ENCODE measurements around the gene TIAM2. TPM values are rescaled to one million over a fixed set of nuclear protein-coding genes. Genes with fewer than 3 reads are reported as not detected.

TIAM2 gene
- total and polyA plus RNA-seq, 7 donors, result 3.4 to 20.3 (median 10.0) TPM

DNA sequence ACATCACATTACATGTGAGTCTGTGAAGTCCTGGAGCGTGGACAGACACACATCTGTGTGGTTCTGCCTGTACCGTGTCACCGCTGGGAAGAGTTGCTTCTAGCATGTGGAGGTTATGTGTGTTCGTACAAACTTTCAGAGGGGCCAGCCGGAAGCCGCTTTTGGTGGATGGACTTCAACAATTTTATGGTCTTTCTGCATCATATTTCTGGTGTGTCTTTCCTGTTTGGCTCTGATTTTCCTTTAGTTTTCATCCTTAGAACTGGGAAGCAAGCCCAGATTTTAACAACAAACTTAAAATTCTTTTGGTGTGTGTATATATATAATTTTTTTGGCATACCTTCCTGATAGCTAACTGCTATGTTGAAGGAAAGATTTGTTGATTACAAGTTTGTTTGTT, 71.2 kb downstream of the TIAM2 start:
- Histone ChIP-seq H3K9me3 (no peaks in the 10 kb centered on the region), H3K4me3 (no peak overlapping the region), H3K36me3 (ENCODE audit: insufficient read depth in 1 of 2, low read depth in 1 of 2) (no peaks in the 10 kb centered on the region), H3K27ac (no peak overlapping the region), H3K27me3 (ENCODE audit: insufficient read depth in 3 of 3, low read length in 2 of 3) (no peaks in the 10 kb centered on the region), H3K4me1 (no peaks in the 10 kb centered on the region)
- TF ChIP-seq, protein P1, sequence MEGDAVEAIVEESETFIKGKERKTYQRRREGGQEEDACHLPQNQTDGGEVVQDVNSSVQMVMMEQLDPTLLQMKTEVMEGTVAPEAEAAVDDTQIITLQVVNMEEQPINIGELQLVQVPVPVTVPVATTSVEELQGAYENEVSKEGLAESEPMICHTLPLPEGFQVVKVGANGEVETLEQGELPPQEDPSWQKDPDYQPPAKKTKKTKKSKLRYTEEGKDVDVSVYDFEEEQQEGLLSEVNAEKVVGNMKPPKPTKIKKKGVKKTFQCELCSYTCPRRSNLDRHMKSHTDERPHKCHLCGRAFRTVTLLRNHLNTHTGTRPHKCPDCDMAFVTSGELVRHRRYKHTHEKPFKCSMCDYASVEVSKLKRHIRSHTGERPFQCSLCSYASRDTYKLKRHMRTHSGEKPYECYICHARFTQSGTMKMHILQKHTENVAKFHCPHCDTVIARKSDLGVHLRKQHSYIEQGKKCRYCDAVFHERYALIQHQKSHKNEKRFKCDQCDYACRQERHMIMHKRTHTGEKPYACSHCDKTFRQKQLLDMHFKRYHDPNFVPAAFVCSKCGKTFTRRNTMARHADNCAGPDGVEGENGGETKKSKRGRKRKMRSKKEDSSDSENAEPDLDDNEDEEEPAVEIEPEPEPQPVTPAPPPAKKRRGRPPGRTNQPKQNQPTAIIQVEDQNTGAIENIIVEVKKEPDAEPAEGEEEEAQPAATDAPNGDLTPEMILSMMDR (IDR thresholded peaks at IDR 0.05), result no peak
- intact Hi-C loops (cut with DNase I), result no loop called here
- 56 to 58% (median 58%) methylated on average over 6 of the region's 6 CpGs for WGBS, 3 donors
- DNase-seq (no peak), ATAC-seq (no peak)

DNA sequence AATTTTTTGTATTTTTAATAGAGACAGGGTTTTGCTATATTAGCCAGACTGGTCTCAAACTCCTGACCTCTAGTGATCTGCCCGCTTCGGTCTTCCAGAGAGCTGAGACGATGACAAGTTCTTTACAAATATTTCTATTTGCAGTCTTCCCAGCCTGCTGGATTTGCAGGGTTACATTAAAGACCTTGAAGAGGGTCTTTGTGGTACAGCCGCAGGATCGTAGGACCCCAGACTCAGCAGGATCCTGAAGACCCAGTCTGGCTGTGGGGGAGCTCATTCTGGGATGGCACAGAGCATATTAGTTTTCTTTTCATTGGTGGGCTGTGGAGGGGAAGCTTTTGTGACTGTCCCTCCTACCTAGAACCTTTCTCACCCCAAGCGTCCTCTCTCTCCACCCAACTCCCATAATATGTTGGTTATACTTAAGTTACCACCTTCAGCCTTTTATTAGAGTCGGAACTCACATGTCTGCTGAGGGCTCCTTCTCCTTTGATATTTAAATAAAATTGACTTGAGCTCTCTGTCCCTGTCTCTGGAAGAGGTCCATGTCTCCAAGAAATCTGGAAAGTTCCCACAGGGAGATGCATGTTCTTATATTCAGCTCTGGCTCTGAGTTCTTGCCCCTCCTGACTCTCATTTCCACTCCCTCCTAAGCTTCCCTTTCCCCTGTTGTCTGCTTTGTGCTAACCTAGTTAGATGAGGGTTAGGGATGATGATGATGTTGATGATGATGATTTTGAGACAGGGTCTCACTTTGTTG, 72.0 kb downstream of the TIAM2 start:
- Histone ChIP-seq H3K27ac (no peak overlapping the region), H3K4me3 (no peak overlapping the region), H3K9me3 (no peaks in the 10 kb centered on the region), H3K27me3 (ENCODE audit: insufficient read depth in 3 of 3, low read length in 2 of 3) (no peaks in the 10 kb centered on the region), H3K36me3 (ENCODE audit: insufficient read depth in 1 of 2, low read depth in 1 of 2) (no peaks in the 10 kb centered on the region), H3K4me1 (no peaks in the 10 kb centered on the region)
- DNase-seq (no peak), ATAC-seq (no peak)
- TF ChIP-seq, protein P1 (IDR thresholded peaks at IDR 0.05), result no peak
- 83 to 91% (median 90%) methylated on average over 7 of the region's 7 CpGs for WGBS, 3 donors
- intact Hi-C loops (cut with DNase I), result no loop called here

DNA sequence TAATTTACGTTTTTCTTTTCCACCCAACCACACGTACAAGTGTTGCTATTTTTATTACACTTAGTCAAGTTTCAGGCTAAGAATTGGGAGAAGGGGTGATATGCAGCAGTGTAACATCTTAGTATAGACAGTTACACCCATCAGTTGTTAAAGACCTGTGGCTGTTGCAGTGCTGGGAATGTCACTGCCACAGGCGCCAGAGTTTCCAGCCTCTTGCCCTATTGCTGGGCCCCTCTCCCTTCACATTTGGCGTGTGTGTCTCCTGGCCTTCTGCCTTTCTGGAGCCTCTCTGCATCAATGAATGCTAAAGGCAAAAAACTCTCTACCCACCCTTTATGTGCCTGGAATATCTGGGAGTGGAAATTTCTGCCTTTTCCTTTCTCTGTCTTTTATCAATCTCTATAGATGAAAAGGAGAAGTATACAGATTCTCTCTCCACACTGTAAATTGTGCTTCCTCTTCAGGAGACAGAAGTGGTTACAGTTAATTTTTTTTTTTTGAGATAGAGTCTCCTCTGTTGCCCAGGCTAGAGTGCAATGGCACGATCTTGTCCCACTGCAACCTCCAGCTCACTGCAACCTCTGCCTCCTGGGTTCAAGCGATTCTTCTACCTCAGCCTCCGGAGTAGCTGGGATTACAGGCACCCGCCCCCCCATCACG, 73.0 kb downstream of the TIAM2 start:
- intact Hi-C loops (cut with DNase I), result no loop called here
- H3K4me3 ChIP-seq, result no peak overlapping the region
- TF ChIP-seq, protein P1 (IDR thresholded peaks at IDR 0.05), result no peak
- H3K36me3 ChIP-seq (ENCODE audit: insufficient read depth in 1 of 2, low read depth in 1 of 2), result no peaks in the 10 kb centered on the region
- no peak overlapping the region for H3K27ac ChIP-seq
- no peaks in the 10 kb centered on the region for H3K9me3 ChIP-seq
- no peaks in the 10 kb centered on the region for H3K27me3 ChIP-seq (ENCODE audit: insufficient read depth in 3 of 3, low read length in 2 of 3)
- ATAC-seq, result no peak
- 53 to 56% (median 54%) methylated on average over 9 of the region's 9 CpGs for WGBS, 3 donors
- no peak for DNase-seq
- H3K4me1 ChIP-seq, result no peaks in the 10 kb centered on the region

- TF ChIP-seq, protein P1 (IDR thresholded peaks at IDR 0.05), result no peak
- H3K27ac ChIP-seq, result no peak overlapping the region
- no peaks in the 10 kb centered on the region for H3K27me3 ChIP-seq (ENCODE audit: insufficient read depth in 3 of 3, low read length in 2 of 3)
- no peak overlapping the region for H3K4me3 ChIP-seq
- intact Hi-C loops (cut with DNase I), result no loop called here
- H3K4me1 ChIP-seq, result no peaks in the 10 kb centered on the region
- no peaks in the 10 kb centered on the region for H3K9me3 ChIP-seq
- ATAC-seq (no peak), DNase-seq (no peak)
- no peaks in the 10 kb centered on the region for H3K36me3 ChIP-seq (ENCODE audit: insufficient read depth in 1 of 2, low read depth in 1 of 2)
These were observed 74.4 kb downstream of the TIAM2 start for GRCh38 chr6:155069543-155069942.
